HG02981 (cell line): ENCODE measurements around the gene TMEFF2.

ENCODE experiments used
- ATAC-seq: cut with Tn5 transposase; IDR thresholded peaks from one replicate; pipeline ENCODE4 v1.9.1; 2021; ENCODE audit warnings: mild to moderate bottlenecking, moderate library complexity; ENCODE audit not compliant: unreplicated experiment

TMEFF2 gene

DNA sequence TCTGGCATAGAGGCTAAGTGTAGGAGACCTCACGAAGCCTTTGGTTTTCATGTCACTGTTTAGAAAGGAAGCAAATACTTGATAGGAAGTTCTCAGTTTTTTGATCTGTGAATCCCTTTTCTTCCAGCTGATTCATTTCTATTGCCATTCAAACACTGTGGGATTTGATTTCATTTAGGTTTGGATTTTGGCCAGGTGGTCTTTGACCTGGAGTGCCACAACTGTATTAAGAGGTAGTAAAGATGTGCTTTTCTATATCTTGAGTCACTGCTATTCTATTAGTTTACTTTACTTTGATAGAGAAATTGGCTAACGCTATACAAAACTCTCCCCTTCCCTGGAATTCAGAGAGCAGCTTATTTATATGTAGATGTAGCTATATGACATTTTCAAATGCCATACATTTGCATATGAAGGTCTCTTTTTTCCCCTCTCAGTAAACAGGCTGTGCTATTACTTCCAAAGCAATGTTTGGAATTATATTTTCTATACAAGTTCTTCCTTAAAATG lies 215.5 kb downstream of the TMEFF2 start:
- no peak for ATAC-seq

GRCh38 chr2:191977754-191978153 lies 217.0 kb downstream of the TMEFF2 start:
- ATAC-seq, result no peak

DNA sequence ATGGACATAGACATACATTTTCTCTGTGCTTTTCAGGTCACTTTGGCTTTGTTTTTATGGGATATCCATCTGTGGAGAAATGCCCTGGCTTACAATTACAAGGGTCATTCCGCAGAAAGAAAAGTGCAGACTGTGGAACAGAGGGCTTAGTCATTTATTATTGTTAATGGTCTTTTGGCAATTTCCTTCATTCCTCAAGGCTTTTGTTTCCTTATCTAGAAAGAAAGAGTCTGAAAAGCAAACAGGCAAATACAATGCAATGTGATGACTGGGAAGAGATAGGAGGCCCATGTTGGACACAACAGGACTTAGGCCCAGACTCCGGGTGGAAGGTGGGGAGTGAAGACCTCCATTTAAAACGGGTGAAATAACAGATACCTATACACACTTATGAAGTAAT lies 218.3 kb downstream of the TMEFF2 start:
- no peak for ATAC-seq

DNA sequence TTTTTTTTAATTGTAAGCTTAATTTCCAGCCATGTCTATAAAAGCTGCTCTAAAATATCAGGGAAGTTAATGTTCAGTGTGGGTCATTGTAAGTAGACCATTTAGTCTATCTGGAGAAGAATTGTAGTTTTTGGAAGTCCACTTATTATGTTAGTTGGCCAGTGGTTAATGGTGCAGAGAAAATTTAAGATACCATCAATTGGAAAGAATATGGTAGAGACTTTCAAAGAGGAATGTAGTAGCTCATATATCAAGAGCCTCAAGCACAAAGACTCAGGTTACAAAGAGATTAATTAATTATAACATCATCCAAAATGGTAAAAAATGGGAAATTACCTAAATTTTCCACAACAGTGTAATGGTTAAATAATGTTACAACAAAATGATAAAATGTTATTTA lies 220.1 kb downstream of the TMEFF2 start:
- no peak for ATAC-seq

GRCh38 chr2:191970867-191971266 lies 223.9 kb downstream of the TMEFF2 start:
- no peak for ATAC-seq

- ATAC-seq, result no peak
Measured at GRCh38 chr2:191968120-191968519, 226.6 kb downstream of the TMEFF2 start.

- no peak for ATAC-seq
Measured at GRCh38 chr2:191965733-191966132, 229.0 kb downstream of the TMEFF2 start.

DNA sequence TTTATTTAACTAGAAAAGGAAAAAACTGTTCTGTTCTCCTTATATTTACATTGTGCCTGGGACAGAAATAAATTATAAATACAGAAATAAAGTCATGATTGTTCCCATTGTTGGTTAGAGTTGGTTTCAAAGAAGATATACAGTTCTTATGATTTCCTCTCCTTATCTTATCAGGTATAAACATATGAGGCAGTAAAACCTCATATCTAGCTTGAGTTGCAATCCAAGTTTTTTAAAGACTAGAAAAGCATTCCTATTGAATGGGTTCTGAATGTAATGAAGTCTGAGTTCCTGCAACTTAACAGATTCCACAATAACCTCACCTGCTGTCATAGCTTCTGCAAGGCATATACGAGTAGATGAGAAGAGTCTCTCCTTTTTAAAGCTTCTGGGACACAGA lies 233.2 kb downstream of the TMEFF2 start:
- ATAC-seq, result no peak

GRCh38 chr2:191959209-191959608 lies 235.5 kb downstream of the TMEFF2 start:
- no peak for ATAC-seq

GRCh38 chr2:191957996-191958860 lies 236.5 kb downstream of the TMEFF2 start:
- no peak for ATAC-seq

DNA sequence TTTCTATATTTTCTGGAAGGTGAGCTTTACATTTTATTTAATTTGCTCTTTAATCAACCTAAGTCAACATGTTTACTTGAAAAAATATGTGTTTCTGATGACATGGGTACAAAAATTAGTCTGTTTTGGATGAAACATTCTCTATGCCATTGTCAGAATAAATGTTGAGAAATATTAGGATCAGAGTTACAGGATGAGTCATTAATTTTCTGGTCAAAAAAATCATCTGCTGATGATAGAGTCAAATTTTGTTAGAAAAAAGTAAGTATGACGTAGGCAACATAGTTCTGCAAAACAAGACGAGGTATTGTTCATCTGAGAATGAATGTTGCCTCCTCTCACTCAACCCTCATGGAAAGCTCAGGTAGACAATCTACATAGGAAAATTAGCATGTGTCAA lies 240.3 kb downstream of the TMEFF2 start:
- no peak for ATAC-seq

DNA sequence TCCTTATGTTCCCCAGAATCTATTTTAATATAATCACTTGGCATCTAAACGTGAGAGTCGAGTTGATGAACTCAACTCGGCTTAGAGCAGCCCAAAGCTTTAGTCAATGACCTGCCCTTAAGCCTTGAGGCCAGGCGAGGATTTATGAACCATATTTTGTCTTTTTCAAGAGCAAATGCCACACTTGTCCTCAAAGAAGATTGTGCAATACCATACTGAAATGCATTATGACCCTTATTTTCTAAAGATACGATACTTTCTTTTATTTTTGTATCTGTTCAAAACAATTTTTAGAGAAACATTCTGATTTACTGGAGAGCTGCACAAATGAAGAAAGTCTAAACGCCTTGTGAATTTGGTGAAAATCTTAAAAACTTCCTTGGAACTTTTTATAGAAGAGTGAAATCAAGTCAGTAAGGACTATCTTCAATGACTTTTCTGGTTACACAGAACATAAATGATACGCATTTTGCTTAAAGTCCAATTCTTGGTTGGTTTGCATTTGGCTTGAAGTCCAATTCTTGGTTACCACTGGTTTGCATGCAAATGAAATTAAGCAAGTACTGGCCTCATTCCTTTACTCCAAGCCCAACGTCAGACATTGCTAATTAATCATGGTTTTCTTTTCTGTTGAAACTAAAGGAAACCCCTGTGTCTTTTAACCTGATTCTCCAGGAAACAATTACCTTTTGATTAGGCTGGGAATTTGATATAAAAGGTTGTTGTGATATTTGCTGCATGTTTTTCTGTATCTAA lies 242.0 kb downstream of the TMEFF2 start:
- ATAC-seq, result no peak

GRCh38 chr2:191951832-191952231 lies 242.9 kb downstream of the TMEFF2 start:
- ATAC-seq, result no peak

DNA sequence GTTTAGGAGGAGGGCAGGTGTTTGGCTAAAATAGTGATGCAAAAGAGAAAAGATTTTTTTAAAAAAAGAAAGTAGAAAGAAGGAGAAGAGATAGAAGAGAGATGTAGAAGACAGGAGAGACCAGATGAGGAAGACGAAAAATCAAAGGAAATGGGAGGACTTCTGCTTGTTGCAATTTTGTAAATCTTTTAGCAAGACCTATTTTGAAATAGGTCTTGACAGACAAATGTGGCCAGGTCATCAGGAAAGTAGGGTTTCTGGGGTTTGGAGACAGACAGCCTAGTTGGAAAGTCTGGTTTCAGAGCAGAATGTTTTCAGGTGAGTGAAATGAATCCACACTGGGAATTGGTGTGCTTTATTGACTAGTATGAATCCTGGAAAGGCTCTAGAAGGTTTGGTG lies 243.4 kb downstream of the TMEFF2 start:
- ATAC-seq, result no peak

GRCh38 chr2:191950132-191950874 lies 244.4 kb downstream of the TMEFF2 start:
- no peak for ATAC-seq

GRCh38 chr2:191947235-191947634 lies 247.5 kb downstream of the TMEFF2 start:
- no peak for ATAC-seq

- no peak for ATAC-seq
Measured at GRCh38 chr2:191946471-191947182, 248.1 kb downstream of the TMEFF2 start.

DNA sequence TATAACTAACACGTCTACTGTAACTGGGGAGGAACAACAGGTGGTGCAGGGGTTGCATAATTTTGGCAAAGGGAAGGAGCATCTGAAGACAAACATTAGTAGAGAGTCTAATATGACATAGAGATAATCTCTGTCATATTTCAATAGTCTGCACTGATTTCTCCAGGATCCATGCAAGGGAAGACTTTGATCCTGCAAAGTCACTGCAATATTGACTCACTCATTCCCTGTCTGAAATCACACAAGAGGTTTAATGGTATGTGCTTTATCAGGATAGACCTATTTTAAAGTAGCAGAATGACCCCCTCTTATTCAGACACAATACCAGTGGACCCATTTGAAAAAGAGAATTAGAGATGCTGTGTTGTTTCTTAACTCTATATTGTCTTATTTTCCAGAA lies 249.1 kb downstream of the TMEFF2 start:
- no peak for ATAC-seq

- ATAC-seq, result no peak
Measured at GRCh38 chr2:191942739-191943103, 252.0 kb downstream of the TMEFF2 start.

DNA sequence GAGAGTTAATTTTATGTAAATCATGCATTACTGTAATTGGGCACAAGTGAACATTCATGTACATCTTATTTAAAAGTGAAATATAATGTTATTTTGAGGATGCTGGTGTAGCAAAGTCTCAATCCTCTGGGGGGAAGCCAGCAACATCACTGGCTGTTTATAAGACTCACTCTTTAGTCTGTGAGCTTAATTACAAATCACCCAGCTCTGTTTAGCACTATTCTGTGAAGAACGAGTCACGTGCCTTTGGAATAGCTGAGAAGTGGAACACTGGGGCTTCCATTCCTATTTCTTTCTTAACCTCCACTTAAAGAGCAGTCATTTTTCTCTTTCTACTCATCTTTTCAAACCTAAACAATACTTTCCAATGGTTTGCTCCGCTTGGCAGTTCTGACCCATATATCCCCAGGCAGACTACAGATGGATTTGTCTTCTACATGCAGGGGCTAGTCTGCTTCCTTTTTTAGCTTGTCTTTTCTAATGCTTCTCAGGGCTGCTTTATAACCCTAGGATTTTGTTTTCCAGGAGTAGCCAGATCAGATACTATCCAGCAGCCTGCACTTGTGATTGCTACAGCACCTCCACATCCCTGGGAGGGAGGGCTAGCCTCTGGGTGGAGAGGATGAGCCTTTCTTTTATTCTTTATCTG lies 252.5 kb downstream of the TMEFF2 start:
- ATAC-seq, result no peak
